B cell (primary cell): ENCODE measurements around the gene TCAIM. TPM values are rescaled to one million over a fixed set of nuclear protein-coding genes. Genes with fewer than 3 reads are reported as not detected.
"Not testable (repeated sequence)": the region's sequence is repeated elsewhere in the genome, so short reads cannot be mapped to it uniquely, and the experiment has no call there.

Source experiments
- ATAC-seq: fragments of 200-7000 bp; cut with Tn5 transposase; one replicate; pipeline ENCODE4 v1.10.0; 2021; ENCODE audit warnings: low read depth, mild to moderate bottlenecking, moderate number of reproducible peaks, moderate library complexity
- CTCF ChIA-PET: fragments of 350-600 bp; sonication (Branson Sonifier 250); formaldehyde crosslinking; loops from one replicate; lab custom pipeline; 2021; ENCODE audit warnings: antibody characterized with exemption, inconsistent platforms; lab: Charles Lee
- POLR2A ChIA-PET: fragments of 350-600 bp; sonication (Branson Sonifier 250); formaldehyde crosslinking; loops from one replicate; lab custom pipeline; 2021; ENCODE audit warnings: antibody characterized with exemption; lab: Charles Lee
- DNase-seq: peaks from one replicate; pipeline ENCODE4 v3.0.0; 2013
- H2AFZ ChIP-seq: 2 replicates; pipeline ENCODE4 v1.6.1; 2012; ENCODE audit warnings: mild to moderate bottlenecking, low read depth, low read length; ENCODE audit not compliant: insufficient read depth, poor library complexity, severe bottlenecking
- H3K27ac ChIP-seq, 2 donors: 1 replicate in 1 of 2; 2 replicates in 1 of 2; pipeline ENCODE4 v1.5.1; 2012 to 2013; ENCODE audit warnings: low read length in 2 of 2, mild to moderate bottlenecking in 2 of 2, moderate library complexity in 1 of 2
- H3K27me3 ChIP-seq, 4 experiments: fragments of 200-600 bp in 1 of 4; sonication (generic) in 1 of 4; replicated peaks in 1 of 4; 1 replicate in 2 of 4; 2 replicates in 2 of 4; pipeline versions ENCODE4 v1.6.1 to v1.7.0; 2013 to 2016; ENCODE audit warnings: low read length in 3 of 4, mild to moderate bottlenecking in 2 of 4, mixed read lengths in 1 of 4, moderate library complexity in 1 of 4; ENCODE audit not compliant: insufficient read depth in 4 of 4, control insufficient read depth in 3 of 4; ENCODE audit errors: control extremely low read depth in 1 of 4
- H3K36me3 ChIP-seq, 2 experiments: replicated peaks in 1 of 2; 1 replicate in 1 of 2; 2 replicates in 1 of 2; pipeline versions ENCODE4 v1.6.1 to v1.7.1; 2013; ENCODE audit warnings: low read length in 1 of 2; ENCODE audit not compliant: insufficient read depth in 2 of 2, control insufficient read depth in 1 of 2; ENCODE audit errors: control extremely low read depth in 1 of 2, extremely low read depth in 1 of 2
- H3K4me1 ChIP-seq, 2 donors: fragments of 200-600 bp in 1 of 2; sonication (generic) in 1 of 2; 1 replicate in 1 of 2; 2 replicates in 1 of 2; pipeline versions ENCODE4 v1.5.1 to v1.6.1; 2013 to 2017; ENCODE audit warnings: low read length in 2 of 2; ENCODE audit not compliant: control insufficient read depth in 2 of 2, insufficient read depth in 2 of 2
- H3K4me2 ChIP-seq: replicated peaks from 2 replicates; pipeline ENCODE3; 2012; ENCODE audit warnings: mild to moderate bottlenecking, low read depth, low read length; ENCODE audit not compliant: poor library complexity, severe bottlenecking
- H3K4me3 ChIP-seq, 5 experiments: fragments of 200-600 bp in 1 of 5; sonication (generic) in 1 of 5; 1 replicate in 3 of 5; 2 replicates in 2 of 5; pipeline versions ENCODE4 v1.5.1 to v1.7.0; 2011 to 2016; ENCODE audit warnings: low read length in 4 of 5, mild to moderate bottlenecking in 4 of 5, low read depth in 2 of 5, control low read depth in 1 of 5, moderate library complexity in 1 of 5; ENCODE audit not compliant: insufficient read depth in 1 of 5; ENCODE audit errors: control extremely low read depth in 1 of 5, extremely low read depth in 1 of 5
- H3K79me2 ChIP-seq: fragments of 200-600 bp; sonication (generic); one replicate; pipeline ENCODE4 v1.6.0; 2016; ENCODE audit warnings: low read length; ENCODE audit not compliant: control insufficient read depth, insufficient read depth
- H3K9ac ChIP-seq: fragments of 200-600 bp; sonication (generic); 2 replicates; pipeline ENCODE4 v1.6.1; 2017; ENCODE audit warnings: mild to moderate bottlenecking, low read length, moderate library complexity
- H3K9me3 ChIP-seq, 3 donors: one replicate each; pipeline versions ENCODE4 v1.6.1 to v1.7.1; 2013; ENCODE audit warnings: low read length in 2 of 3; ENCODE audit not compliant: control insufficient read depth in 2 of 3, insufficient read depth in 1 of 3; ENCODE audit errors: control extremely low read depth in 1 of 3
- H4K20me1 ChIP-seq: 2 replicates; pipeline ENCODE4 v1.6.0; 2012; ENCODE audit warnings: mild to moderate bottlenecking, low read length; ENCODE audit not compliant: insufficient read depth, control insufficient read depth, poor library complexity, severe bottlenecking
- H3K27ac Mint-ChIP-seq: one replicate; pipeline ENCODE4 v1.8.0; 2021; ENCODE audit warnings: mixed read lengths
- H3K27me3 Mint-ChIP-seq: one replicate; pipeline ENCODE4 v1.8.0; 2021; ENCODE audit warnings: mixed read lengths
- H3K4me1 Mint-ChIP-seq: one replicate; pipeline ENCODE4 v1.8.0; 2021; ENCODE audit warnings: mixed read lengths
- H3K4me3 Mint-ChIP-seq: one replicate; pipeline ENCODE4 v1.8.0; 2021; ENCODE audit warnings: mixed read lengths
- H3K9me3 Mint-ChIP-seq: one replicate; pipeline ENCODE4 v1.8.0; 2022; ENCODE audit warnings: mixed read lengths; ENCODE audit not compliant: insufficient read depth
- CTCF ChIP-seq: fragments of 200-600 bp; IDR thresholded peaks from one replicate; pipeline ENCODE4 v1.8.0; 2022; ENCODE audit warnings: antibody characterized with exemption, mild to moderate bottlenecking
- EZH2 ChIP-seq: IDR thresholded peaks from 2 replicates; pipeline ENCODE4 v1.6.1; 2012; ENCODE audit warnings: borderline replicate concordance, low read depth, mild to moderate bottlenecking, moderate library complexity, low read length; ENCODE audit not compliant: insufficient read depth, poor library complexity, severe bottlenecking
- WGBS: methylation state at CpG from one replicate; pipeline ENCODE4 v1.1.5; 2013; ENCODE audit warnings: missing lambda C conversion rate; ENCODE audit not compliant: insufficient coverage; 5-methylcytosine and 5-hydroxymethylcytosine counted together
- intact Hi-C: fragments of 100-400 bp; cut with micrococcal nuclease; formaldehyde crosslinking; loops from one replicate; pipeline ENCODE4 v1.10.0; 2022
- polyA plus RNA-seq: library from polyadenylated mRNA; depleted of rRNA; stranded (reverse); fragments of >200 nt; gene quantifications from 2 replicates; pipeline ENCODE4 v1.2.3, GENCODE V29; 2012
- total RNA-seq, 2 donors: library from RNA; stranded (reverse); fragments of 120-200 nt in 1 of 2; gene quantifications; 1 replicate in 1 of 2; 2 replicates in 1 of 2; pipeline versions ENCODE4 v1.2.3 to v1.2.4, GENCODE V29; 2013 to 2022

The TCAIM gene
- total and polyA plus RNA-seq, 2 donors (not counting 1 experiment from before 2014, with no cell fraction given), result 4.3 to 15.8 TPM

- Histone ChIP-seq H3K27ac (no peak overlapping the region), H3K4me1 (no peaks in the 10 kb centered on the region), H3K79me2 (no peaks in the 10 kb centered on the region), H3K27me3 (no peaks in the 10 kb centered on the region), H2AFZ (no peak overlapping the region), H3K36me3 (peaks cover 0 to 10% of the 10 kb centered on the region in 2 experiments), H3K4me3 (no peak overlapping the region), H3K4me2 (no peak overlapping the region), H3K9ac (no peak overlapping the region), H3K9me3 (no peaks in the 10 kb centered on the region), H4K20me1 (no peaks in the 10 kb centered on the region)
- H3K4me3 Mint-ChIP-seq, result no peak overlapping the region
- ChIA-PET POLR2A (no interaction called here), CTCF (interaction anchor here (0.5 kb wide), 1 partner anchor 134 kb away, joined by 3 read pairs; no protein-coding TSS in a partner anchor)
- DNase-seq (no peak), ATAC-seq (no peak)
- 94% methylated on average over 3 of the region's 9 CpGs for WGBS
- H3K9me3 Mint-ChIP-seq, result peaks cover 3% of the 10 kb centered on the region
- no peaks in the 10 kb centered on the region for H3K27me3 Mint-ChIP-seq
- no peak overlapping the region for H3K27ac Mint-ChIP-seq
- TF ChIP-seq CTCF, result no peak
- no peak for TF ChIP-seq EZH2
- intact Hi-C loops, result no loop called here
- no peaks in the 10 kb centered on the region for H3K4me1 Mint-ChIP-seq
Observed at GRCh38 chr3:44396200-44397171, 57.9 kb downstream of the TCAIM start.

GRCh38 chr3:44398271-44398670 lies 59.7 kb downstream of the TCAIM start:
- H3K9me3 Mint-ChIP-seq, intact Hi-C loops: not testable (repeated sequence)

More at GRCh38 chr3:44398271-44398670, 59.7 kb downstream of the TCAIM start:
- H2AFZ ChIP-seq, H3K9me3 ChIP-seq, H3K4me1 ChIP-seq, H3K27ac Mint-ChIP-seq, POLR2A ChIA-PET, DNase-seq, H3K4me3 Mint-ChIP-seq, H3K27me3 Mint-ChIP-seq, H4K20me1 ChIP-seq, H3K79me2 ChIP-seq, H3K4me3 ChIP-seq, H3K4me2 ChIP-seq, ATAC-seq, H3K9ac ChIP-seq, H3K27ac ChIP-seq, H3K4me1 Mint-ChIP-seq, H3K27me3 ChIP-seq: not testable (repeated sequence)
- WGBS, result no CpG with 5 or more reads among the region's 8 CpGs
- CTCF ChIA-PET, result interaction anchor here (1.2 kb wide), 1 partner anchor 74 kb away, joined by 3 read pairs; no protein-coding TSS in a partner anchor
- peaks cover 0 to 10% of the 10 kb centered on the region in 2 experiments for H3K36me3 ChIP-seq
